H9 (cell line): ENCODE results near the gene MEF2C. TPM values are rescaled to one million over a fixed set of nuclear protein-coding genes. Genes with fewer than 3 reads are reported as not detected.

Experiments
- DNase-seq: peaks from one replicate; pipeline ENCODE4 v3.0.0-alpha.2; 2017
- H2AFZ ChIP-seq: one replicate; pipeline ENCODE4 v1.6.1; 2013; ENCODE audit warnings: mild to moderate bottlenecking, low read length, control low read depth, moderate library complexity
- H2AK5ac ChIP-seq: 2 replicates; pipeline ENCODE4 v1.6.1; 2013; ENCODE audit warnings: low read length, control low read depth, mixed read lengths; ENCODE audit not compliant: insufficient read length
- H2BK120ac ChIP-seq: one replicate; pipeline ENCODE4 v1.6.1; 2013; ENCODE audit warnings: low read depth, mild to moderate bottlenecking, low read length, control low read depth, inconsistent platforms; ENCODE audit not compliant: poor library complexity, severe bottlenecking
- H2BK12ac ChIP-seq: 2 replicates; pipeline ENCODE4 v1.6.1; 2013; ENCODE audit warnings: low read length, control low read depth, mixed read lengths, low read depth; ENCODE audit not compliant: insufficient read length
- H2BK15ac ChIP-seq: 2 replicates; pipeline ENCODE4 v1.6.1; 2013; ENCODE audit warnings: low read depth, low read length, control low read depth
- H2BK20ac ChIP-seq: one replicate; pipeline ENCODE4 v1.6.1; 2013; ENCODE audit warnings: low read depth, mild to moderate bottlenecking, low read length, control low read depth, inconsistent platforms; ENCODE audit not compliant: poor library complexity, severe bottlenecking
- H2BK5ac ChIP-seq: 2 replicates; pipeline ENCODE4 v1.6.1; 2013; ENCODE audit warnings: low read length, control low read depth, mixed read lengths; ENCODE audit not compliant: insufficient read length
- H3K14ac ChIP-seq: 2 replicates; pipeline ENCODE4 v1.6.1; 2013; ENCODE audit warnings: low read length, control low read depth; ENCODE audit not compliant: insufficient read depth
- H3K18ac ChIP-seq: 2 replicates; pipeline ENCODE4 v1.6.1; 2013; ENCODE audit warnings: low read depth, mild to moderate bottlenecking, mixed read lengths, low read length, control low read depth; ENCODE audit not compliant: insufficient read length
- H3K23ac ChIP-seq: 2 replicates; pipeline ENCODE4 v1.6.1; 2013; ENCODE audit warnings: low read length, control low read depth, mixed read lengths, low read depth; ENCODE audit not compliant: insufficient read length
- H3K23me2 ChIP-seq: 2 replicates; pipeline ENCODE4 v1.6.1; 2013; ENCODE audit warnings: low read depth, mild to moderate bottlenecking, mixed read lengths, low read length, control low read depth; ENCODE audit not compliant: insufficient read length, poor library complexity, severe bottlenecking
- H3K27ac ChIP-seq: 2 replicates; pipeline ENCODE4 v1.5.1; 2013; ENCODE audit warnings: low read length, control low read depth, mixed read lengths, low read depth; ENCODE audit not compliant: insufficient read length
- H3K27me3 ChIP-seq: 2 replicates; pipeline ENCODE4 v1.6.1; 2013; ENCODE audit warnings: low read length, control low read depth, inconsistent platforms; ENCODE audit not compliant: insufficient read depth
- H3K4ac ChIP-seq: 2 replicates; pipeline ENCODE4 v1.6.1; 2013; ENCODE audit warnings: low read depth, mild to moderate bottlenecking, control low read depth, inconsistent platforms, low read length, moderate library complexity
- H3K4me1 ChIP-seq: 2 replicates; pipeline ENCODE4 v1.6.1; 2013; ENCODE audit warnings: low read length, control low read depth, inconsistent platforms; ENCODE audit not compliant: insufficient read depth
- H3K4me2 ChIP-seq: 2 replicates; pipeline ENCODE4 v1.6.1; 2013; ENCODE audit warnings: low read length, control low read depth, mixed read lengths; ENCODE audit not compliant: insufficient read length, insufficient read depth
- H3K56ac ChIP-seq: 2 replicates; pipeline ENCODE4 v1.6.1; 2013; ENCODE audit warnings: low read depth, mild to moderate bottlenecking, mixed read lengths, low read length, control low read depth; ENCODE audit not compliant: insufficient read length
- H3K79me1 ChIP-seq: 2 replicates; pipeline ENCODE4 v1.6.1; 2013; ENCODE audit warnings: low read depth, mild to moderate bottlenecking, moderate library complexity, low read length, control low read depth, inconsistent platforms; ENCODE audit not compliant: insufficient read depth, poor library complexity, severe bottlenecking
- H3K79me2 ChIP-seq: 2 replicates; pipeline ENCODE4 v1.6.1; 2013; ENCODE audit warnings: low read length, control low read depth, inconsistent platforms; ENCODE audit not compliant: insufficient read depth
- H3K9ac ChIP-seq: 2 replicates; pipeline ENCODE4 v1.6.1; 2013; ENCODE audit warnings: low read length, control low read depth, mixed read lengths; ENCODE audit not compliant: insufficient read length; ENCODE audit errors: extremely low read depth
- H3K9me3 ChIP-seq: one replicate; pipeline ENCODE4 v1.6.1; 2013; ENCODE audit warnings: low read depth, low read length, inconsistent platforms; ENCODE audit not compliant: control insufficient read depth
- H3T11ph ChIP-seq: one replicate; pipeline ENCODE4 v1.6.1; 2013; ENCODE audit warnings: mild to moderate bottlenecking, low read length, control low read depth, inconsistent platforms
- H4K20me1 ChIP-seq: one replicate; pipeline ENCODE4 v1.6.1; 2013; ENCODE audit not compliant: control insufficient read depth, insufficient read length, insufficient read depth
- H4K5ac ChIP-seq: 2 replicates; pipeline ENCODE4 v1.6.1; 2013; ENCODE audit warnings: low read depth, mild to moderate bottlenecking, mixed read lengths, low read length, control low read depth; ENCODE audit not compliant: insufficient read length
- H4K8ac ChIP-seq: replicated peaks from 2 replicates; pipeline ENCODE4 v1.6.1; 2013; ENCODE audit warnings: low read length, control low read depth, mixed read lengths, low read depth; ENCODE audit not compliant: insufficient read length
- H4K91ac ChIP-seq: 2 replicates; pipeline ENCODE4 v1.6.1; 2013; ENCODE audit warnings: low read depth, mild to moderate bottlenecking, moderate library complexity, mixed read lengths, low read length, control low read depth; ENCODE audit not compliant: insufficient read length
- H3K27ac Mint-ChIP-seq, 3 experiments: 2 replicates in 2 of 3; 3 replicates in 1 of 3; pipeline ENCODE4 v1.8.0; 2020 to 2021; ENCODE audit warnings: mixed read lengths in 3 of 3, mild to moderate bottlenecking in 1 of 3, moderate library complexity in 1 of 3
- H3K27me3 Mint-ChIP-seq: 2 replicates; pipeline ENCODE4 v1.8.0; 2021; ENCODE audit warnings: low read depth, mild to moderate bottlenecking, moderate library complexity, mixed read lengths
- H3K36me3 Mint-ChIP-seq, 3 experiments: 2 replicates in 2 of 3; 3 replicates in 1 of 3; pipeline ENCODE4 v1.8.0; 2020 to 2021; ENCODE audit warnings: low read depth in 3 of 3, mixed read lengths in 3 of 3; ENCODE audit not compliant: insufficient read depth in 1 of 3
- H3K4me1 Mint-ChIP-seq, 2 experiments: 2 replicates each; pipeline ENCODE4 v1.8.0; 2020; ENCODE audit warnings: mixed read lengths in 2 of 2
- H3K4me3 Mint-ChIP-seq, 2 experiments: 2 replicates in 1 of 2; 3 replicates in 1 of 2; pipeline ENCODE4 v1.8.0; 2020 to 2021; ENCODE audit warnings: mild to moderate bottlenecking in 2 of 2, mixed read lengths in 2 of 2, moderate library complexity in 1 of 2
- H3K9me3 Mint-ChIP-seq, 2 experiments: 2 replicates in 1 of 2; 3 replicates in 1 of 2; pipeline ENCODE4 v1.8.0; 2020; ENCODE audit warnings: mild to moderate bottlenecking in 2 of 2, mixed read lengths in 2 of 2, moderate library complexity in 1 of 2
- CTCF ChIP-seq: fragments of 200-600 bp; sonication (generic); conservative IDR thresholded peaks from 3 replicates; pipeline ENCODE4 v1.8.0; 2021; ENCODE audit warnings: antibody characterized with exemption, mild to moderate bottlenecking
- whole genome bisulfite sequencing: extraction: QIAGEN DNeasy Blood & Tissue Kit; methylation state at CpG from one replicate; pipeline ENCODE4 v1.1.7; 2013; ENCODE audit warnings: missing lambda C conversion rate, low lambda C conversion rate, mixed read lengths; ENCODE audit not compliant: insufficient read length; ENCODE audit errors: extremely low coverage; 5-methylcytosine and 5-hydroxymethylcytosine counted together
- total RNA-seq: library from RNA; stranded (reverse); gene quantifications from 2 replicates; pipeline ENCODE4 v1.2.1, GENCODE V29; 2021

MEF2C gene
- total RNA-seq, 1 experiment from 2014 or later, result 0.11 TPM

GRCh38 chr5:88870285-88870684 lies 12.7 kb downstream of the MEF2C start:
- Histone ChIP-seq H3K4me2 (no peak overlapping the region), H2BK12ac (no peak overlapping the region), H3K79me2 (no peaks in the 10 kb centered on the region), H3K23me2 (no peaks in the 10 kb centered on the region), H4K20me1 (no peaks in the 10 kb centered on the region), H3K23ac (no peak overlapping the region), H3T11ph (no peak overlapping the region), H3K27ac (no peak overlapping the region), H3K9ac (no peak overlapping the region), H2AK5ac (no peak overlapping the region), H3K18ac (no peak overlapping the region), H3K9me3 (no peaks in the 10 kb centered on the region), H3K27me3 (no peaks in the 10 kb centered on the region), H3K4ac (no peak overlapping the region), H3K14ac (no peak overlapping the region), H2BK120ac (no peak overlapping the region), H4K5ac (no peak overlapping the region), H2BK20ac (no peak overlapping the region), H3K56ac (no peak overlapping the region), H2BK5ac (no peak overlapping the region), H4K91ac (no peak overlapping the region), H4K8ac (no peak overlapping the region), H2BK15ac (no peak overlapping the region), H3K4me1 (no peaks in the 10 kb centered on the region), H2AFZ (no peak overlapping the region), H3K79me1 (no peaks in the 10 kb centered on the region)
- WGBS, result no CpG with 5 or more reads among the region's 2 CpGs
- no peaks in the 10 kb centered on the region for H3K4me1 Mint-ChIP-seq
- no peaks in the 10 kb centered on the region for H3K36me3 Mint-ChIP-seq
- no peaks in the 10 kb centered on the region for H3K9me3 Mint-ChIP-seq
- no peak overlapping the region for H3K4me3 Mint-ChIP-seq
- no peak for TF ChIP-seq CTCF
- no peak for DNase-seq
- H3K27ac Mint-ChIP-seq, result no peak overlapping the region
- no peaks in the 10 kb centered on the region for H3K27me3 Mint-ChIP-seq
